ENCODE data around the gene NAV2. TPM values are rescaled to one million over a fixed set of nuclear protein-coding genes. Genes with fewer than 3 reads are reported as not detected.
A peak's percentile ranks its signal among the peaks of the same experiment; 100 is the strongest.

NAV2 gene
- total RNA-seq, 1 donor from 2014 or later, result 33.2 TPM

DNA sequence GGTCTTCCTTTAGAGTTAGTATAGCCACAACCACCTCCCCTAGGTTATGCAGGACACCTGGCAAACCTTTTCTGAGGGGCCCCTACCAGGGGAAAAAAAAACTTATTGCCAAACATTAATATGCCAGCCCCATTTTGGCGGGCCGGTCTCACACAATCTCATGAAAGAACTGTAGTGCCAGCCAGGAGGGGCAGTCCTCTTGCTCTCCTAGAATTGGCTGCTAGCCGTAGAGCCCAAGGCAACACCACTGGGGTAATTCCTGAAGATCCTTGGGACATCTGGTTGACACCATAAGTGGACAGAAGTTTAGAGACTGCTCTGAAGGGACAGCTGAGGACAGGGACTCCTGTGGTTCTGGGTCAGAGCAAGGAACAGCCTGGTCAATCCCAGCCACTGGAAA, 24.2 kb downstream of the NAV2 start:
- intact Hi-C loops (cut with DNase I), result no loop called here
- DNase-seq (ENCODE audit: low spot score) (no peak), ATAC-seq (no peak)

DNA sequence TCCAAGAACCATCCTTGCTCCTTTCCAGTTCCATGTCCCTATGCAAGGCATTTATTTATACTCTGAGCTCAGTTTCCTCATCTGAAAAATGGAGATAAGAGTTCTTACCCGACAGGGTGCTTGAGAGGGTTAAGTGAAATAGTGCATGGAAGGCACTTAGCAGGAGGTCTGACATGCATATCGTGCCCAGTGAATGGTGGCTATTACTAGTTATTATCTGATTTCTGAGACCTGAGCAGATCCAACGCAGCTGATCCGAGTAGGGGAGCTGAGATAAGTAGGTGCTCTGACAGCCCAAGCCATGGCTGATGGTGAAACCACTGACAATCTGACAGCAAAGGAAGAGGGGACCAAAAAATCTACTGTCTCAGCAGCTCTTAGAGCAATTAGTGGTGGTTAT, 24.9 kb downstream of the NAV2 start:
- DNase-seq (ENCODE audit: low spot score) (no peak), ATAC-seq (no peak)
- intact Hi-C loops (cut with DNase I), result no loop called here

DNA sequence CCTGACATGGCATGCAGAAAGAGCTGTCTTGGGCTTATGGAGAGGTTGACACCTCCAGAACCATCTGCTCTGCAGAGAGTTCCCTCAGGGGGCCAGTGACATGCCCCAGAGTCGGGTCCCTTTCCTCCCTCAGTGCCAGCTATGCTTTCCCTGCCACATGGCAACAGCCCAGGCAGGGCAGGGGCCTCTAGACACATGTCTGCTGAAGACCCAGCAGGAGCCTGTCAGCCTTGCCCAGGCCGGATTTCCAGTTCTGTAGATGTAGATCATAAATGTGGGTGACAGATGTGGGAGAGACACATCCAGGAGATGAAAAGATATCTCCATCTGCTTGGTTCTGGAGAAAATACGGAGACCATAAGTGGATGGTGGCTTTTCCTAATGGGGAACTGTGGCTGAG, 25.5 kb downstream of the NAV2 start:
- intact Hi-C loops (cut with DNase I), result no loop called here
- ATAC-seq (no peak), DNase-seq (ENCODE audit: low spot score) (no peak)

DNA sequence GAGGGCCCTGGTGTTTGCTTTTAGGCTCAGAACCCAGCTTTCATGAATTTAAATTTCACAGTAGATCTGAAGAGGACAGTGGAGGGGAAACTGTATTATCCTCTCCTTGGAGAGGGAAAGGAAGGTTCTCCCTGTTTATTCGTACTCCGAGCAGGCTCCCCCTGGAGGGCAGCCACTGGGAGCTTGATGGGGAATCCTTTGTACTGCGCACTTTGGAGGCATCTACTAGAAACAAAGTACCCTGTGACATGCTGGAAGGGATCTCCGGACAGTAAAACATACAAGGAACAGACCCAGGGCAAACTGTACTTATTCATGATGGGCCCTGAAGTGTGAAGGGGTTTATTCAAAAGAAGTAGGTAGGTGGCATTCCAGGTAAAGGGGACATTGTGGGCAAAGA, 27.2 kb downstream of the NAV2 start:
- intact Hi-C loops (cut with DNase I), result no loop called here
- peak; percentile 47 for ATAC-seq
- no peak for DNase-seq (ENCODE audit: low spot score)

DNA sequence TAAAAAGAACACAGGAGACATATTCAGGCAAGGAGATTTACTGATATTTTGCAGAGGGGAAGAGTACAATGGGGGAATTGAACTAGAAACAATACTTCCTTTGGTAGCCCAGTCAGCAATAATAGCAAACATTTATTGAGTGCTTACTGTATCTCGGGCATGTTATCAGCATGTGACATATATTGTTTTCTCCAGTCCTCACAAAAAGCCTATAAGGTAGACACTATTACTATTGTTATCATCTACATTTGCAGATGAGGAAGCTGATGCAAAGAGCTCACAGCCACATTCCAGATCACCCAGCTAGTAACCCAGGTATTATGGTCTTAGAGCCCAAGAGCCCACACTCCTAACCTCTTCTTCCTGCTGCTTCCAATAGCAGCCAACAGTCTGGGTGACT, 27.9 kb downstream of the NAV2 start:
- DNase-seq (ENCODE audit: low spot score) (no peak), ATAC-seq (no peak)
- intact Hi-C loops (cut with DNase I), result no loop called here

DNA sequence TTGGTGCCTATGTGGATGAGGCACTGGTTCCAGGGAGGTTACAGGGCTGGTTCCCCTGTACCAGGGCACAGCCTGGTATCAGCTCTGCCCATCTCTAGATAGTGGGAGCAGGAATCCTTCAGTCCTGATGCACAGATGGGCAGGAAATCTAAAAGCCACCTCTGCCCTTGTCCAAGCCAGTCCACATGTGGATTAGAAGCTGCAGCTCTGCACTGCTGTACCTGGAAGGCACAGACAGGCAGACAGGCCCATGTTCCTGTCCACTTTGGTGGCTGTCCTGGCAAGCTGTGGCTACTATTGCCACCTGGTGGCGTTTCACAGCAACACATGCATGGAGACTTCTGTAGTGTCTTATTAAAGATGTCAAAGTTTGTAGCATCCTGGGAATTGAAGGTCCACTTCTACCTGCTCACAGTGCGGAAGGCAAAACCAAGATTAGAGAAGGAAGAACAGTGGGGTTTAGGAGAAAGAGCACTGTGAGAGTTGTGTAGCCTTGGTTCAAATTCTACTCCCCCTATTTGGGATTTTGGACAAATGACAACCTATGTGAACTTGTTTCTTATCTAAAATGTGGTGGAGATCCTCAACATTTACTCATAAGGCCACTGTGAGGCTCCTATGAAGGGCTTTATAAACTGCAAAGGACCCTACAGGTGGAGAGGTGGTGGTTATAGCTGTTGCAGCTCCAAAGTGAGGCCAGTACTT, 30.1 kb downstream of the NAV2 start:
- intact Hi-C loops (cut with DNase I), result loop anchor here (2.0 kb wide), 1 partner anchor 178 kb away; no protein-coding TSS in a partner anchor
- DNase-seq (ENCODE audit: low spot score) (peak; percentile 88), ATAC-seq (peak; percentile 85)

DNA sequence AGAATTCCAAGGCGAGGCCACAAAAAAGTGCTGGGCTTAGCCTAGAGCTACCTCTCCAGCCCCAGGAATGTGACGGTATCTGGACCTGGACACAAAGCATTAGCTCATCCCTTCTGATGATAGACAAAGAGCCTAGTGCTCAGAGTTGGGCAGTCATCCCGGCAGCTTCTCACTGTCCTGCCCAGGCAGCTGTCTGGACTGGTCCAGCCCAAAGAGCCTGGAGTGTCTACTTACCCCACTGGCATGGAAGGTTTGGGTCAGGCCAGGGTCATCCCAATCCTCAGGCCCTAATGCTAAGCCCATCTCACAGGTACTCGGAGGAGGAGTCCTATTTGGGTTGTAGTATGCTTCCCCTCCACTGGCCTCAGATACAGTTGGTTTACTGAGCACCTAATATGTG, 31.0 kb downstream of the NAV2 start:
- intact Hi-C loops (cut with DNase I), result loop anchor here (2.0 kb wide), 1 partner anchor 179 kb away; no protein-coding TSS in a partner anchor
- ATAC-seq (peak; percentile 25), DNase-seq (ENCODE audit: low spot score) (no peak)

DNA sequence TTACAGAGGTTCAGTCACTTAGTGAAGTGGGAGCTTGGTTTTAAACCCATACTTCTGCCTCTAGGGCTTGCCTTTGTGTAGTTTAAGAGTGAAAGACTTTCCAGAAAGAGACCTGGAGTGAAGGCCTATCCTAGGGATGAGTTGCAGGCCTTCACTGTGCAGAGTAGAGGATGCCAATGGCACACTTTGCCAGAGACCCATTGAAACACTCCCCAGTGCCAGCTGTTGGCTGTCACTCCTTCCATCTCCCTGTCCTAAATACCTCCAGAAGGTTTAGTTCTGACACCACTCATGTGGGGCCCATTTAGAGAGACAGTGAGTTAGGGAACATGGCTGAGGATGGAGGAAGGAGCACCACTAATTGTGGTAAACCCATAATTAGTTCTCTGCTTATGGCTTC, 31.5 kb downstream of the NAV2 start:
- no peak for DNase-seq (ENCODE audit: low spot score)
- intact Hi-C loops (cut with DNase I), result no loop called here
- no peak for ATAC-seq

DNA sequence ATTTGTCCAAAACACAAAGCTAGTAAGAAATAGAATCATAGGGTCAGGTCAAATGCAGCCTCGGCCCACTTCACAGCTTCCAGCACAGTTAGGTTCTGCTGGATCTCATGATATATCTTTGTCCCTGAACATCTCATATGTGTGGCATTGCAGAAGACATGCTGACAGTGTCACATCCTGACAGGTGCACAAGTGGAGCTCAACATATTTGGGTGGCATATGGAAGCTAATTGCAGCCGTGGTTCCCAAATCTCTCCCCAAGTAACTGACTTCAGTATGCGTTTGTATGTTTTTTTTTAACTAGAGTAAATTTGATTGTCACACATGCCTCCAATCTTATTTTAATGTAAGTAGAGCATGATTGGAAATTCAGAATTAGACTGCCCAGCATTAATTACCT, 33.4 kb downstream of the NAV2 start:
- DNase-seq (ENCODE audit: low spot score) (no peak), ATAC-seq (no peak)
- intact Hi-C loops (cut with DNase I), result no loop called here

DNA sequence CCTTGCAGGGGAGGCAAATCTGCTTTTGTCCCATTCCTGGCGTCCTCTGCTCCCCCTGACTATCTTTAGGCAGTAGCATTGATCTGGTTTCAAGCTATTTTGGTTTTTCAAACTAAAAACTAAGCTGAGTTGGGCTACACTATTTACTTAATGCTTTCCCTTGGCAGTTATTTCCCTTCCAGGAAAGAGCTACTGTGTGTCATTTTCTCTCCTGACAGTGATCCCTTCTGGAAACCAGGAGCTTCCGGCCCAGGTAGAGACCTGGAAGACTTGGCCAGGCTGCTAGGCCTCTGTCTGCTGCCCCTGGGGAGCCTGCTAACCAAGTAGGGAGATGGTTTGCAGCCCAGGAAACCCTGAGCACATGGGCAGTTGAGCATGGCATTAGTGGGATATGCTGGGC, 35.0 kb downstream of the NAV2 start:
- DNase-seq (ENCODE audit: low spot score), result no peak
- intact Hi-C loops (cut with DNase I), result no loop called here
- no peak for ATAC-seq

DNA sequence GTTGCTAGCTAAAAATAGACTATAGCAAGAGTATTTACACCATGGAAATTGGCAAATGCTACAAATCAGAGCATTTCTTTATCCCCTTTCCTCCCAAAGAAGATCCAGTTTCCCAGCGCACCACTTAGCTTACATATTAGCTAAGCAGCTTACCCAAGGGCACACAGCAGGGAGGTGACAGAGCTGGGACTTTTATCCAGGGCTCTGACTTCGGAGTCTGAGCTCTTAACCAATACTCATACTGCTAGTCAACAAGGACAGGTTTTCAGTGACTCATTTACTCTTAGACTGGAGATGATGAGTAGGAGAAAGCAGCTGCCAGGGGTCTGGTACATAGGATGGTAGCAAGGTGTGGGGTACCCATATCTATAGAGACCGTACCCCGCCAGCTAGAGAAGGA, 38.4 kb downstream of the NAV2 start:
- ATAC-seq (no peak), DNase-seq (ENCODE audit: low spot score) (no peak)
- intact Hi-C loops (cut with DNase I), result loop anchor here (10.0 kb wide), 1 partner anchor 154 kb away; no protein-coding TSS in a partner anchor

DNA sequence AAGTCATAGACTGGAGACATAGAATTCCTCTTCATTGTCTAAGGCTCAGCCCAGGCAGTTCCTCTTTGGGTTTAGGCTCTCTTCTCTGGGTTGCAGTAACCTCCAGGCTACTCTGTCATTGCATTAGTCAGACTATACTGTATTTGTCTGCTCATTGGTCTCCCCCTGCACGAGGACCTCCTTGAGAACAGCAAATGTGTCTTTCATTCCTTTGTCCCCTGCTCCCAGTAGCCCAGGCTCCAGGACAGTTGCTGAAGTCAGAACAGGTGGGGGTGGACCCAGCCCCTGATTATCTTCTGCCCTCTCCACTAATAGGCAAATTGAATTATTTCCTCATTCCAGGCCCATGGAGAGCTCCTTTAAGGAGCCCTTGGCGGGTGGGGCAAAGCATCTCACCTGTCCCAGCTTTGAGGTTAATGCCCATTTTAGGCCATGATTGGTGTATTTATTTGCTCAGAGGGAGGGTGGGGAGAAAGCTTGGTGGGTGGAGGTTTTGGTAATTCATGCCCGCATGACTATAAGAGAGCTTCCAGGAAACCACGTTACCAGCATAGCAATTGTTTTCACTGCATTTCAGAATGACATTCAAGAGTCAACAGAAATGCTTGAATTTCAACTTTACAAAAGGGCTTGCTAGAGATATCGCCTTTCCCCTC, 40.9 kb downstream of the NAV2 start:
- DNase-seq (ENCODE audit: low spot score) (no peak), ATAC-seq (no peak)
- intact Hi-C loops (cut with DNase I), result loop anchor here (10.0 kb wide), 1 partner anchor 151 kb away; no protein-coding TSS in a partner anchor

DNA sequence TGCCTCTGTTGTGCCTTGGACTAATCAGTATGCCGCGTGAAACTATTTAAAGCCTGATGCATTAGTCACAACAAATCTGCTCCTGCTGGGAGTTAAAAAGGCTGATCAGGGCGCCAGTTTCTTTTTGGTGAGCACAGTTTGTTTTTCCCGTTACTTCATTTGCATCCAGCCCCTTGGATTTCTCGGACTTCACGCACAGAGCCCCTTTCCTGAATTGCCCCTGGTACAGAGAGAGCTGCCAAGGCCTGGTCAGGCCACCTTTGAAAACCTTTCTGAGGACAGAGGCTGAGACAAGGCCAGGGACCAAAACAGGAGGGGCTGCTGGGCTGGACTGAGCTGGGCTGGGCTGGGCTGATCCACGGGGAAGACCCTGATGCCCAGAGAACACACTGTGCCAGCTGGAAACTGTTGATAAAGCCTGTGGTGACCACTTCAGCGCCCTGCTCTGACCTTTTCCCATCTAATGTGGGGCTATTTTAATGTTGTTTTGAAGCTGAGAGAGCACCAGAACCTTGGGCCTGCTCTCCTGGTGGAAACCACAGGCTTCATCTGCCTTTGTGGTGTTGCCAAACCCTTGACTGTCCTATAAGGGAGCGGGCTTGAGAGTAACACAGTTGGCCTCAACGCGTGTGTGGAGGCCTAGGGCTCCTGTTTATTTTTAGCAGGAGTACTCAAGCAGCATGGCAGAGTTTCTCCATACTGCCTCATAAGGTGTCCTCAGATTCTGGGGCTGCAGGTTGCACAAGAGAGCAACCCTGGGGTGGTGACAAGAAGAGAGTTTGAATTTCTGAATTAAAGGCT, 44.2 kb downstream of the NAV2 start:
- intact Hi-C loops (cut with DNase I), result loop anchor here (10.0 kb wide), 1 partner anchor 148 kb away; no protein-coding TSS in a partner anchor
- no peak for DNase-seq (ENCODE audit: low spot score)
- peak; percentile 55 for ATAC-seq

DNA sequence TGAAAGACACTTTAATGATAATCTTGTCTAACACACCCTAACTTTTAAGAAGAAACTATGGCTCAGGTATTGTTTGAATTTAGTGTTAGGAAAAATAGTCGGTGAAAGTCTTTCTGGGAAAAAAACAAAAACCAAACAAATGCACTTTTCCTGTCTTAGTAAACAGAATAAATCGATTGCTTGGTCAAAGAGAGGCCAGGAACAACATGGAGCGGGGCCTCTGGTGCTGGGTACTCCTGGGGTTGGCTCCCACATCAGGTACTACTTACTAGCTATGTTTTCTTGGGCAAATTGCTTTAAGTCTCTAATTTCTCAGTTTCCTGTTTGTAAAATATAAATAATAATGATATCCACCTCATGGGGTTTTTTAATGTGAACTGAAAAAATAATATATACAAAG, 46.8 kb downstream of the NAV2 start:
- intact Hi-C loops (cut with DNase I), result loop anchor here (10.0 kb wide), 1 partner anchor 145 kb away; no protein-coding TSS in a partner anchor
- ATAC-seq, result no peak

DNA sequence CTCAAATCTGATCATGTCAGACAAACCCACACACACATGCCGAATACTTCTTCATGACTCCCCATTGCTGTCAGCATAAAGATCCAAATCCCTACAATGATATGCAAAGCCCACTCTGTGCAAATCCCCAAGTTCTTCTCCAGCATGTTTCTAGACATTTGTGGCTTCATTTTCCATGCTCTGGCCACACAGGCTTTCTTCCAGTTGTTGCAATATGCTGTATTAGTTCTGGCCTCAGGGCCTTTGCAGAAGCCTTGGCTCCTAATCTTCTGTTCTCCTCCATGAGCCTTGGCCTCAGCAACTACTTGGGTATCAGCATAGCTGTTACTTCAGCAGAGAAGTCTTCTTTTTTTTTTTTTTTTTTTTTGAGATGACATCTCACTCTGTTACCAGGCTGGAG, 49.6 kb downstream of the NAV2 start:
- no peak for DNase-seq (ENCODE audit: low spot score)
- intact Hi-C loops (cut with DNase I), result no loop called here

More for the DNA sequence above, 46.8 kb downstream of the NAV2 start:
- DNase-seq (ENCODE audit: low spot score), result no peak

DNA sequence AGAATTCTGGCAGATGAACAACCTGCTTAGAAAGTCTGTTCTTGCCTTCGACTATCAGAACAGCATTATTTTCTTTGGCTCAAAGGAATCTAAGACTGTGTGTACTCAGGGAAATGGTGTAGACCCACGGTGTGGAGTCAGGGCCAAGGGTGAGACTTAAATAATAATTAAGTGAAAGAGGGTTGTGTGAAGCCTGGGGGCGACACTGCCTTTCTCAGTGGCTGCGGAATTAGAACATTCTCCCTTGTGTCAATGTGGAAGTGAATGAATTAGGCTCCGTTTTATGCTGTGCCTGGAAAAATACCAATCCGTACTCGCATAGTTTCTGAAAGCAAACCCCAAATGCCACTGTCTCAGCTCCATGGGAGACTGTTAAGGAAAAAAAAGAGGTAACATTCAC, 50.7 kb downstream of the NAV2 start:
- intact Hi-C loops (cut with DNase I), result no loop called here
- ATAC-seq (no peak), DNase-seq (ENCODE audit: low spot score) (no peak)

More for the DNA sequence above, 49.6 kb downstream of the NAV2 start:
- no peak for ATAC-seq

DNA sequence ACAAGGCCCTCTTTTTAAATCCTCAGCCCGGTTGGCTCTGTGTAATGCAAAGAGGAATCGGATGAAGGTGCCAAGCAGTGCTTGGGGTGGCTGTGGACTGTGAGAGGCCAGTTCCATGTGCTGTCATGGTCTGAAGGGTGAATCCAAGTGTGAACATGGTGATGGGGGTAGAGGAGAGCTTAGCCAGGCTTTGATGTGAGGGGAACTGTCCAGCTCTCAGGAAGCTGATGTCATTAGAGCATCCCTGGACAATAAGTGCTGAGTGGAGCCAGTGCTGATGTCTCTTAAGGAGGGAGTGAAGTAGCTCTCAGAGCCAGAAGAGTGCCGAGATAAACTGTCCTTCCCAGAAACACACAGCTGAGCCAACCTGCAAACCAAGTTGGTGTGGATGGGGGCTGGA, 53.6 kb downstream of the NAV2 start:
- no peak for DNase-seq (ENCODE audit: low spot score)
- intact Hi-C loops (cut with DNase I), result no loop called here
- ATAC-seq, result no peak

DNA sequence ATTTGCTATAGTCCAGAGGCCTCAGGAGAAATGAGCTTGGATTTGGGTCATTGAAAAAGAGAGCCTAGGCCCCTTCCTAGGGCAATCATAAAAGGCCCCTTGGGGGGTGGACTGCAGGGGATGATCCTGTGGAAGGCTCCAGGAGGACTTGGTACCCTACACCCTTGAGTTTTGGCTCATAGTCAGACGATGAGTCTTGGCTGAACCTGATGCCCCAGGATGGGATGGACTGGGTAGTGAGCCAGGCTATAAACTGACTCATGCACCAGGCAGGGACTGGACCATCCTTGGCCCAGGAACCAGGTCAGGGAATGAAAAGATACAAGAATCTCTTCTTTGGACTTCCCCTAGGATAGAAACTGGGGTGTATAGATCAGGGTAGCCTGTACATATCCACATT, 54.2 kb downstream of the NAV2 start:
- ATAC-seq (no peak), DNase-seq (ENCODE audit: low spot score) (no peak)
- intact Hi-C loops (cut with DNase I), result no loop called here

DNA sequence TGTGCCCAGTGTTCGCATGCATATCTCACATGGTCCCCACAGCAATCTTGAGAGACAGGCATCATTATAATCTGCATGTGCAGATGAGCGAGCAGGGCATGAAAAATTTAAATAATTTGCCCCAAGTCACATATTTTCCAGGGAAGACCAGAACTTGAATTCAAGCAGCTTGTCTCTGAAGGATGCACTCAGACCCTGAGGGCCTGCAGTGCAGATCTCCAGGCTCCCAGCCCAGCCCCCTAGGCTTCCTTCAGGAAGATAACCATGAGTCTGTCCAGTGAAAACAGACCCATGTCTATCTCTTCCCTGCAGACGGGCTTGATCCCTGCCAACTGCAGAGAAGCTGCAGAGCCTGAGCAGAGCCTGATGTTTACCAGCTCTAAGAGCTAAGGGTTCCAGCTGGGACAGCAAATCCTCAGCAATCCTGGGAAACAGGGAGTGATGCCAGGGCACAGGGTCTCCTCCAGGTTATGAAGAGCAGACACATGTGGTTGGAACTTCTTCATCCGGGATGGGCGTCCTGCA, 55.1 kb downstream of the NAV2 start:
- no peak for DNase-seq (ENCODE audit: low spot score)
- no peak for ATAC-seq
- intact Hi-C loops (cut with DNase I), result no loop called here

DNA sequence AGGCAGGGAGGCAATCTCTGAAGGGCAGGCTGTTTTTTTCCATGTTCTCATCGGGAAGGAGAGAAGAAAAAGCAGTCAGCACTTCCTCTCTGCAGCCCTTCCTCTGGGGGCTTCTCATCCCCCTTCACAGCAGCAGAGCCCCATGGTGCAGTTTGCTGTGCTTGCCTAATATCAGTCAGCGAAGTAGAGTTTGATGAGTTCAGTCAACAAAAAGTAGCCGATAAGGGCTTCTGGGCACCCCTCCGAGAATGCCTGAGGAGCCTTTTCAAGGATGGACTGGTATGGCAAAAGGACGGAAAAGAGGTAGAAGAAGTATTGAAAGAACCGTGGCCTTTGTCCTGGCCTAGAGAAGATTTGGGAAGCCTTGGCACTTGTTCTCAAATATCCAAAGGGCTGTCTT, 55.6 kb downstream of the NAV2 start:
- DNase-seq (ENCODE audit: low spot score) (no peak), ATAC-seq (no peak)
- intact Hi-C loops (cut with DNase I), result no loop called here
